Activated T-cell treated with anti-CD3 and anti-CD28 coated beads, Interleukin-2, amount 50 U/mL, for 48 hours (primary cell): Measurements from ENCODE around the gene CNIH1.

ENCODE experiments used
- DNase-seq, 2 experiments: peaks; one replicate each; pipeline ENCODE4 v3.0.0-alpha.2; 2020

The CNIH1 gene

DNA sequence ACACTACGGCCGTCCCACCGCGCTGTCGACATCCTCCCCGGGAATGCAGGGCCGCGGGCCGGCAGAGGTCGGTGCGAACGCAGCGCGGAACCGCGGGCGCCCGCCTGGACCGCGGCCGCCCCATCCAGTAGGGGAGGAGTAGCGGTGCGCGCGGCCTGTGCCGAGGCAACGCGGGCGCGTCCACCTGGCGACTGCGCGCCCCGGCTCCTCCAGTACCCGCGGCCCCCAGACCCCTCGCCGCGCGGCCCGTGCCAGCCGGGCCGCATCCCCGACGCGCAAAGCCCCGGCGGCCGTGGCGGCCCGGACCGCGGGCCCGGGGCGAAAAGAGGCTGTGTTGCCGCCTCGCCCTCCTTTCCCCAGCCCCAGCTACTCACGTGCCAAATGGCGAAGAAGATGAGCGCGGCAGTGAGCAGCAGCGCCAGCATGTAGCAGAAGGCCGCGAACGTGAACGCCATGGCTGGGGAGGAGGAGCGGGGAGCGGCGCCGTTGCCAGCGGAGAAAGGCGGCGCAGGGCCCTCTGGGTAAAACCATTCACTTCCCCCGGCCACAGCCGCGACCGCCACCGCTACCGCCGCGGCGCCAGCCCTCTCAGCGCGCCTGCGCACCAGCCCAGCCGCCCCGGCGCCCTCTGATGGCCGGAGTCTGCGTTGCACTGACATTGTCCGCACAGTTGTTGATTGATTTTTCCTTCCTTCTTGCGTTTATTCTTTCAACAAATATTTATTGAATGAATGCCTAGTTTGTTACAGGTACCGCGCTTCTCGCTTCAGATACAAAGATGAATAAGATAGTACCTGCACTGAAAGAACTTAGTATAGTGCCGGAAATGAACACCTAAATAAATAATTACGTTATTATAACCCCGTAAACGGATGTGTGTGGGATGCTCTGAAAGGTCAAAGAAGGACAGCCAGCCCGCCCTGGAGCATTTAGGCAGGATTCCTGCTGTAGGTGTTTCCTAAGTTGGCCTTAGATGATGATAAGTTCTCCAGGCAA, at the start of gene CNIH1:
TSS of gene CNIH1 (minus strand) at position 502 of the 996 bp plus-strand sequence. CDS start at position 455, 47 bp downstream.
- peak; percentile 97 for DNase-seq

DNA sequence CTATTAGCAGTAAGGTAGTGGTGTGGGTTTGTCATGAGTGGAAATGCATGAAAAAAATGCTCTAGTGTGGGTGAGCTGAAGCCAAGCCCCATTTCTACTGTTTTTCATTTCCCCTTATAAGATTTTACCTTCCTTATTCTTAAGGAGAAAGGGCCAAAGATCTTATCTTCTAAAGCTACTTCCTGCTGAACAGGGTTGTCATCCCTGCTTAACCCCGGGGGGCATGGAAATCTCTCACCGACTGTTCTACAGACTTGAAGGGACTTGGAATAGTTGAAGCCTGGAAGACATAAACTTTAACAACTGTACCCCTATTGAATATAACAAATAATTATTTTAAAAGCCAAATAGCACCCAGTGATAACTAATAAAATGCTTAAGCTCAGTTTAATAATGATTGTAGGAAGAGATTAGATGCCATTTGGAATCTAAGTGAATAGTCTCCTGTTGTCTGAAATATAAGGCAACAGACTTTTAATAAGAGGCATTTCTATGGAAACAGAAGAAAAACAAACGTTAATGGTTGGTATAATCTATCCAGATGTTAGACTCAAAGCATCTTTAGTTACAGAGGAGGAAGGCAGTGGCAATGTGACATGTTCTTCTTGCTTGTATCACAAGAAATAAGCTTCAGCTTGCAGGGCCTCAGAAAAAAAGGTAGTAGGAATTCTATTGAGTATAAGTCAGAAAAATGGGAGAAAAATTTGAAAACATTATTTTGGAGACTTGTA, 49.4 kb upstream of the CNIH1 start:
- no peak for DNase-seq

DNA sequence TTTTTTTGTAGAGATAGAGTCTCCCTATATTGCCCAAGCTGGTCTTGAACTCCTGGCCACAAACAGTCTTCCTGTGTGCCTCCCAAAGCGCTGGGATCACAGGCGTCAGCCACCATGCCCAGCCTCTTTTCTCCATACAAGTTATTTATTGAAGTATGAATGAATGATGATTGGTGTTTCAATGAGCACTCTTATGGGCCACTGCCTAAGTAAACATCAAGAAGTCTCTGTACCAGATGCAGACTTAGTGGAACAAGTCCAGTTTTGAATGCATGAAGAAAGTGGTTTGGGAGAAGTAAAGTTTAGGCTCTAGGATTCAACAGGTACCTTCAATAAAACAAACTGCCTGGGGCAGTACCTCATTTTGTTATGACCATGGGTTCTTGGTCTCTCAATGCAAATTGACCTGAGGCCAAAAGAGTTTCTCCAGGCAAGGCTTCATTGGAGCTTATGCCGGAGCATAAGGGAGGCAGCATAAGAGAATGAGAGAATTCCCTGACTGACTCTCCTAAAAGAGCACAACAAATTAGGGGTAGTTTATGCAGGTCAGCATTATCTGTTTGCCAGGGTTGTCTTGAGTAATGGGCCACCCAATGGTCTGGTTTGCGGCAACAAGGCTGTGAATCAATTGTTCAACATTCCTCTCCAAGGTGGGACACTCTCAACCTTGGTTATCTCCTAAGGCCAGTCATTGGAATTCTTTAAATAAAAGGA, 48.7 kb upstream of the CNIH1 start:
- no peak for DNase-seq

DNA sequence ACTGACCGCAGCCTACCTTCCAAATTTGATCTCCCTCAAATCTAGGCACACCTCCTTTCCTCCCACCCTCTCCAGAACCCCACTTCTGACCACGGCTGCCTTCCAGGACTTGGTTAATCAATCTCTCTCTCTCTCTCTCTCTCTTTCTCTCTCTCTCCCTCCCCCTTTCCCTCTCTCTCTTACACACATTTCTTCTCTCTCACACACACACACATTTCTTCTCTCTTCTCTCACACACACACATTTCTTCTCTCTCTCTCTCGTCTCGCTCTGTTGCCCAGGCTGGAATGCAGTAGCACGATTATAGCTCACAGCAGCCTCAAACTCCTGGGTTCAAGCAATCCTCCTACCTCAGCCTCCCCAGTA, 48.1 kb upstream of the CNIH1 start:
- DNase-seq: no peak

DNA sequence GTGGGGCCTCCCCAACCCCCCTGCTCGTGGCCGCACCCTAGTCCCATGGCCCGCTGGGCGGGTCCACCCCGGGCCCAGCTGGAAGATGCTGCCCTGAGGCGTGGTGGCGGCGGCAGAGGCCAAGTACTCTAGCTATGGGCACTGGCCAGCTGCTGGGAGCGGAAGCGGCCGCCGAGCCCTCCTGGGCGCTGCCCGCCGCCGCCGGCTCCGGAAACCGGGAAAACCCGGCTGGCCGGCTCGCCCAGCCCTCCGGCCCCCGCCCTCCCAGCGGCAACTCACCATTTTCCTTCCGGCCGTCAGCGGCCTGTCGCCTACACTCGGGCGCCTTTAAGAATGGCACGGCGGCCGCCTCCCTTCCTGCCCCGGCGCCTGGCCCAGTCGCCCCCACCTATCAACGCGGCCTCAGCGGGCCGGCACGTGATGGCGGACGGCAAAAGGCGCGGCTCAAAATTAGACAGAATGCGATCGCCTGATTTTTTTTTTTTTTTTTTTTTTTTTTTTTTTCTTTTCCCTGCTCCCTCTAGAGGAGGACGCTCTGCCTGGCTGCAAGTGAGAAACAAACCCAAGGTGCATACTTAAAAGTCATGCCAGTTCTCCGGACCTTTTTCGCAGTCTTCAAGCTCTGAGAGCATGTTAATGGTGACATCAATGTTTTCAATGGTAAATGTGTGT, 47.6 kb upstream of the CNIH1 start, which contains the start of gene GMFB:
TSS of gene GMFB (minus strand) at position 335 of the 672 bp plus-strand sequence. CDS start at position 282, 53 bp downstream.
- peak; percentile 90 for DNase-seq

DNA sequence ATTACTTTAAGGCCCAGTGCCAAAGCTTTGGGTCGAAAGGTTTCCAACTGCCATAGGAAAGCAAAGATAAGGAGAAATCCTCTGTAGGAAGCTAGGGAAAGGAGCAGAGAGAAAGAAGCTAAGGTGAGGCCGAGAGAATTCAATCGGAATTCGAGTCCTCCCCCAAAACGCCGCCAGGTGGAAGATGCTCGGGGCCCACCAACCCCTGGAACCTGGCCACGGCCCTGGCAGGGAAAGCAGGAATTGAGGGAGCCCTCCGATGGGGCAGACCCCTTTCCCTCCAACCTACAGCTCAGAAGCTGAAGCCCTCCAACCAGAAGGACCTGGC, 47.1 kb upstream of the CNIH1 start:
- DNase-seq: no peak

DNA sequence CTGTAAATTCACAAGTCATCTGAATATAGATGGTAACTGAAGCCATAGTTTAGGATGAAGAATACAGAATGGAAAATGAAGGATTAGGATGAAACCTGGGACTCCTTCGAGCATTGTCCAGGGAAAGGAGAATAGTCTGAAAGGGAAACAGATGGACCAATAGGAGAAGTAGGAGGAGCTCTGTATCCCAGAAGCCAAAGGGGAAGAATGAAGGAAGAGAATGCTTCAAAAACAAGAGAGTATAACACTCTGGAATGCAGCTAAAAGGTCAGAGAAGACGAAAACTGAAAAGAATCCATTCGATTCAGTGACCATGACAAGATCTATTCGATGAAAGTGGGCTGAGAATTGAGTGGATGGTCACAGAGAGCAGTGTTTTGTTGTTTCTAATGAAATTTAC, 46.6 kb upstream of the CNIH1 start:
- no peak for DNase-seq

DNA sequence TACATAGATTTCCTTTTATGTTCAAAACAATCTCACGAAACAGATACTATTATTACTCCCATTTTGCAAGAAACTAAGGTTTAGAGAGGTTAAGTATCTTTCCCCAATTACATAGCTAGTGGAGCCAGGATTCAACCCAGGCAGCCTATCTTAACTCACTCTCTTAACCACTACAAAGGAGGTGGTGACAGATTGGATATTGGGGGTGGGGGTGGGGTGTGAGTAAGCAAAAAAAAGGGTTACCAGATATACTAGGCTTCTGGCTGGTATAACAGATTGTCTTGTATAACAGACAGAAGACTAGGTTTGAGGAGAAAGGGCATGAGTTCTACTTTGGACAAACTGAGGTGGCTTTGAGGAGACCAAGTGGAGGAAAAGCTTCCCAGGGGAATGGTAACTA, 45.5 kb upstream of the CNIH1 start:
- no peak for DNase-seq

DNA sequence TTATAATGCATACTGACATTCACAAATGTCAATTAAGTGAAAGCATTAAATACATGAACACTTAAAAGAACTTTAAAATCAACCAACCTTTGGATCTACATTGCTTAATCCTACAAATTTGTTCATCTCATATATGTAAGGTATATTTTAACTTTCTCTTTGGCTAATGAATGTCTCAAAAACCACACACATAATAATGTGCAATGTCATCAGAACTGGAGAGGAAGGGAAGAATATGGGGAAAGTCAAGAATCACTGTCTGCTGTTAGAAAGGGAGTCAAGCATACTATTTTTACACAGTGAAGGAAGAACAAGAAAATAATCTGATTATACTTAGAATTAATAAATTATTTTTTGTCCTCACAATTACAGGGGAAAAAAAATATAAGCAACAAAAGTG, 42.7 kb upstream of the CNIH1 start:
- no peak for DNase-seq

DNA sequence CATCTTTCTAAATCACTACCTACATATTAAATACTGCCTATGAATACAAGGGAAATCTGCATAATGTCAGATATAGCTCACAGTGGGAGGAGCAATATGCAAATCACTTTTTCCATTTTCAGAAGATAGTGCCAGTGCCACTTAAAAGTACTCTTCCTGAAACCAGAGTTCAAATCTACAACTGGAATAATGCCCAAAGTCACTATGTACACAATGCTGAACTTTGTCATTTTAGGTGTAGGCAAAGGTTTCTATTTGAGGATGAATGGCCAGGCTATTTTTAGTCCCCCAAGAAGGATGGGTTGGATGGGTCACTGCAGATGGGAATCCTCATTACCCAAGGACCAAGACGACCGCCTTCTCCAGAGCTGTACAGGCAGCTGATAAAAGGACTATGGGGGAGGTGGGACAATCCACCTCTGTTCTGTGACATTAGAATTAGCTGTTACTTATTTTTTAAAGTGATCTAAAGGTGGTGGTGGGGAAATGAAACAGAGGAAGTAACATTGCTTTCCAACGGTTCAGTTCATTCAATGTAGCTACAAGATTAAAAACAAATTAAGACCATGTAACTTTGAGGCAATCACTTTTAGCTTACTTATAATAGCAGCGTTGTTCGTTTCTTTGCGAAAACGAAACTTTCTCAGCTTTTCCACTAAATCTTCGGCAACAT, 42.0 kb upstream of the CNIH1 start:
- DNase-seq: no peak

DNA sequence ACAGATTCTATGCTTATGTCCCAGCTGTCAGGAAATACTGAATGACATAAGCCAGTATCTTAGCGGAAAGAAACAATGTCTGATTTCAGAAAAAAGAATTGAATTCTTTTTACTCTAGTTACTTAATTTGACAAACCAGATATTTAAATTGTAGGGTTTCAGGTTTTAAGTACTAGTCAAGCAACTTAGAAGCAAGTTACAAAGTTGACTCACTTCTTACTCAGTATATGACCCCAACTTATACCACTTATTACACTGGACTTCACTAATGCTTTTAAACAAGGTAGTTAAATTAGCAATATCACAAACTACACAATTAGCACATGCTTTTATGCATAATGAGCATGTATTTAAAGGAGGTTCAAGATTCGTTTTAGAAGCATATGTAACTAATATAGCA, 40.5 kb upstream of the CNIH1 start:
- DNase-seq: no peak

DNA sequence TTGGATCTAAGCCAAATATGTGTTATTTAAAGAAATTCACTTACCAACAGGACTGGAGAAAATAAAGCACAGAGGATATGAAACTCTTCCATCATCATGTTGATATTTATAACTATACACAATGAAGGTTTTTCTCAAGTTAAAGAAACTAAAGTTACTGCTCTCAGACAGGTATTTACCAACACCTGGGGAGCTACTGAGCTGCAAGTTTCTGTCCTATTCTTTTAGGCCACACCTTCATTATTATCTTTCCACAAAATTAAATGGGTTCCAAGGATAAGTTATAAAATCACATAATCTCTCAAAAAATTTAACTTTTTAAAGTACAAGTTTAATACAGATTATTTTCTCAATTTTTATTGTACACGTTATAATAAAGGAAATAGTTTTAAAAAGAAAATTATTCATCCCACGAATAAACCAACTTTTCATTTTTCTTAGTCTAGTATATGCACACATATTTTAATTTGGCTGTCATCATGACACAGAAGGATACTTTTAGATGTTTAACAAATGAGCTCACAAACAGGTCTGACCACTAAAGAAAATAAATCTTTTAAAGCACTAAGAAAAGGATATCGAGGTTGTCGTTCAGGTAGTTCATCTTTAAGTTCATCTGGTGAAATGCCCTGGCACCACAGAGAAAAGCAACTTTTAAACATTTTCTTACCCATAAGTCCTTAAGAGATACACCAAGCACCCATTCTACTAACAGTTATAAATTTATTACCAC, 39.8 kb upstream of the CNIH1 start:
- no peak for DNase-seq

DNA sequence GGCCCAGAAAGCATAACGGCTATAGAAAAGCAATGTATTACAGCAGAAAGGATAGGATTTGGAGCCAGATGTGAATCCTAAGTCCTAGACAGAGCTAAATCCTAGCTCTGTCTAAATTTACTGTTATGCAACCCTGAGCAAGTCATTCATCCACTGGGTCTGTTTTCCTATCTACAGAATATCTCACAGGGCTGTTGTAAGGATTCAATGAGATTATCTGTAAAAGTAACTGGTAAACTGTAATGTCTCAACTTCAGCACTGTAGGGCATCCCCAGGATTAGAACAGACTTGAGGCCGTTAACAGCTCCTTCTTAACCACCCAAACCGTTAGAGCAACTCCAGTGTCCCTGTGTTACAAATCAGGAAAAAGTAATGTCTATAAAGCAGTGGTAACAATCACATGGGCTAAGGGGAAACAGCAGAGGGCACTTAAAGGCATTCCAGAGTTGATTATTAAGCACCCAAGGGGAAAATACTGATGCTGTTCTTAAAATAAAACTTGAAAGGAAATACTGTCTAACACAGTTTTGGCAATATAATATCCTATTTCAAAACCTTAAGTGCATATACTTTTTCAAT, 37.6 kb upstream of the CNIH1 start:
- no peak for DNase-seq

DNA sequence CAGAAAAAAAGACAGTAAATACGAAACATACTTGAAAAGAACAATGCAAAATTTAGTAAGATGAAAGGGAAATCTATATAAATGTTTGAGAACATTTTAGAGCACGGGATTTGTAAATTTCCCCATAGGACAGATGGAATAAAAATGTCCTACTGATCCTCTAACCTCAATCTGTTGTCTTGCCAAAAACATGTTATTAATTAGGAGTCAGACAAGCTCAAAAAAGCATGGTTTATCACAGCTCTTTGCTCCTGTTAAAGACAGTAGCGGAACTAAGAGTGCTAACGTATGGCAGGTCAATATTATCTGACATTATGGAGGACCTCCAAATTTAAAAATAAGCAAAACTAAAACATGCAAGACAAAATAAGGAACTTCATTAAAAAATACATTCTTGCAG, 34.7 kb upstream of the CNIH1 start:
- DNase-seq: no peak

DNA sequence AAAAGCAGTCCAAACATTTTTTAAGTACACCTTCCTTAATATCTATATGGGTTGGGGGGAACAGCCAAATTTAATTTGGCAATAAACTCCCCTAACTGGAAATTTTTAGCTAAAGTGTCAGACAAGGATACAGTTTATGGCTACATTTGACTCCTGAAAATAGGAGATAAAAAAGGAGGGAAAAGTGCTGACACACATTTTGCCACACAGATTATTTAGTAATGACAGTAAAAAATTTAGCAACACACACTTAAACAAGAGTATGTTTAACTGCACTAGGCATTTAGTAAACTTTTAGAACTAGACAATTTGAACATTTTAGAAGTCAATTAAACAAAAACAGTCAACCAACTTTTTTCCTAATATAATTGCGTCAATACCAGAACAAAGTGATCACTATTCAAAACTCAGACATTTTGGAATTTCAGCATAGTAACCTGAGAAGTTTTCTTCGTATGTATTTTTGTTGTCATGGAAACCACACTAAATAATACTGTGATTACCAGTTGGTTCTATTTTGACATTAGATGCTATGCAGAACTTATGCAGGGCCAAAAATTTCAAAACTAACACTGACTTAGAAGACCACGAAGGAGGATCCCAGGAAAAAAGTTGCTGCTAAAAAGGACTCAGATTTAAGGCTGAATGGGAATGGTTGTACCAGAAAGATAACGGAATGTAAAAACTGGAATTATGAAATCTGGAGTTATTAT, 34.2 kb upstream of the CNIH1 start:
- DNase-seq: no peak

DNA sequence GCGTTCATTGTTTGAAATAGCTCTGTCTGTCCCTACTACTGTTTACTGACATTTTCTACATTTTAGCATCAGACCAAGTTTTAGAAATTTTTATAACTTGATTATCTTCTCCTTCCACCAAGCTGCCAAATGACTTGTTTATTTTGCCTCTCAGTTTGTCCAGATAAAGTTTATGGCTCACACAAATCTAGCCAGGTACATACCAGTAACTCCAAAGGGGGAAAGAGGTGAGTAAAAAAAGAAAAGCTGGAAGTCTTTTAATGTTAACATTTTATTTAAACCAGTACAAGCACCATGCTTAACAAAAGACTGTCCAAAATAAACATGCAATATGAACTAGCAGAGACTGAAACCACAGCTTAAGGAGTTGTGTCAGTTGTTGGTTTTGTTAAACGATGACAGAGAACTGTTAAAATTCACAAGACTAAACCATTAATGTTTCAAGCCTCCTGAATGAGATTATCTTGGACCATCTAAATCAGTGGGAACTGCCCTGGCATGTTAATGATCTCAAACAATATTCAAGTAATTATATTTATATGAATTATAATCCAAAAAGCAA, 33.1 kb upstream of the CNIH1 start:
- DNase-seq: no peak

DNA sequence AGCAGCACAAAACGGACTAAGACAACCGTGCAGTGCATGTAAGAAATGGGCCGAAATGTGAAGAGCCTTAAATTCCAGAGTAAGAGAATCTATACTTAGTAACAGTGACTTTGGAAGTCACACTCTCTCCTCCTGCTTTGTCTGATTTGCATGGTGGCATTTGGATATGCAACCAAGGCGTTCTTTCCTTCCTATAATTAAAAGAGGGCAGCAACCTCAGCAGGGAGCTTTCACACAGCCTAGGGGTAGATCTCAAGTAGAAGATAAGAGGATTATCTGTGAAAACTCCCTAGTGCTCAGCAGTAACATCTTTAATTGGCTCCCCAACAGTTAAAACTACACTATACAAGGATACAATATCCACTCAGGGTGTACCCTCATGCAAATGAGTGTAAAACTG, 31.1 kb upstream of the CNIH1 start:
- no peak for DNase-seq

DNA sequence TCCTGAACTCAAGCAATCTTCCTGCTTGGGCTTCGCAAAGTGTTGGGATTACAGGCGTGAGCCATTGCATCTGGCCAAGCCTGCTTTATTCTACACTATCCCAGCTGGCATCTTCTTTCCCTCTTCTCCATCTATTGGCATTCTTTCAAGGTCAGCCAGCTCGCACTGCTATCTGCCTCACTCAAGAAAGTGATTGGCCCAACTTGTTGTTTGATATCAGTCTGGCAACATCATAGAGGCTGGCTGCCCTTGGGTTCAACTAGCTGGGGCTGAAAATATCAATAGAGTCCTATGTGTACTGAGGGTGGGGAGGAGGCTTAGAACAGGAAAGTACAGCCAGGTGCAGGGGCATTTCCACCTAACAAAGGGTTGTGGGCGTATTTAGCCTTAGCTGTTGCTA, 30.5 kb upstream of the CNIH1 start:
- no peak for DNase-seq

DNA sequence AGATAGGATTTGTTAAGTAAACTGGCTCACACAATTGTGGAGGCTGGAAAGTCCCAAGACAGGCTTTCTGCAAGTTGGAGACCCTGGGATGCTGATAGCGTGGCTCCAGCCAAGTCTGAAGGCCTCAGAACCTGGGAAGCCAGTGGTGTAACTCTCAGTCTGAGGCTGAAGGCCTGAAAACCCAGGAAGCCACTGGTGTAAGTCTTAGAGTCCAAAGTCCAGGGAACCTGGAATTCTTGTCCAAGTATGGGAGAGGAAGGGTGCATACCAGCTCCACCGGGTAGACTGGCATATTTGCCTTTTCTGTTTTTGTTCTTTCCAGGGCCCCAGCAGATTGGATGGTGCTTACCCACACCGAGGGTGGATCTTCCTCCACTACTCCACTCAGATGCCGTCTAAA, 29.5 kb upstream of the CNIH1 start:
- no peak for DNase-seq

DNA sequence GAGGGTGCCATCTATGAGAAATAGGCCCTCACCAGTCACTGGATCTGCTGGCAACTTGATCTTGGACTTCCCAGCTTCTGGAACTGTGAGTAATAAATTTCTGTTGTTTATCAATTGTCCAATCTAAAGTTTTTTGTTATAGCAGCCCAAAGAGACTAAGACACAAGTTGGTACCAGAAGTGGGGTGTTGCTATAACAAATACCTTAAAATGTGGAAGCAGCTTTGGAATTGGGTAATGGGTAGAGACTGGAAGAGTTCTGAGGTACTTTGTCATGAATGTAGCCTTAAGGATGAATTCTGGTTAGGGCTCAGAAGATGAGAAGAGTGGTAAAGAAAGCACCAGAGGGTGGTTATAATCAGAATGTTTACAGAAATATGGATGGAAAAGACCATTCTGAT, 26.1 kb upstream of the CNIH1 start:
- no peak for DNase-seq
